Loucy (cell line): Measurements from ENCODE around the gene PPFIA1.

Source experiments
- H2AFZ ChIP-seq: fragments of 200-600 bp; sonication (generic); 2 replicates; pipeline ENCODE4 v1.6.0; 2016; ENCODE audit warnings: antibody characterized with exemption, mild to moderate bottlenecking, low read length, moderate library complexity
- H3F3A ChIP-seq: fragments of 200-600 bp; 2 replicates; pipeline ENCODE4 v1.6.0; 2016; ENCODE audit warnings: antibody characterized with exemption, low read depth, mild to moderate bottlenecking
- H3K27me3 ChIP-seq: fragments of 200-600 bp; sonication (generic); 2 replicates; pipeline ENCODE4 v1.6.1; 2014; ENCODE audit warnings: low read length, mild to moderate bottlenecking; ENCODE audit not compliant: insufficient read depth, poor library complexity, severe bottlenecking
- H3K36me3 ChIP-seq: fragments of 200-600 bp; sonication (generic); 2 replicates; pipeline ENCODE4 v1.6.1; 2016; ENCODE audit warnings: low read length; ENCODE audit not compliant: insufficient read depth
- H3K4me1 ChIP-seq: fragments of 200-600 bp; sonication (generic); 2 replicates; pipeline ENCODE4 v1.5.1; 2014; ENCODE audit warnings: low read length, mild to moderate bottlenecking; ENCODE audit not compliant: insufficient read depth, poor library complexity, severe bottlenecking
- H3K4me2 ChIP-seq: fragments of 200-600 bp; sonication (generic); 2 replicates; pipeline ENCODE4 v1.6.0; 2014; ENCODE audit warnings: antibody characterized with exemption, low read length, low read depth, mild to moderate bottlenecking; ENCODE audit not compliant: poor library complexity, severe bottlenecking
- H3K4me3 ChIP-seq: fragments of 200-600 bp; sonication (generic); 2 replicates; pipeline ENCODE4 v1.5.1; 2014; ENCODE audit warnings: low read length, mild to moderate bottlenecking, mixed read lengths; ENCODE audit not compliant: poor library complexity, severe bottlenecking
- H3K79me2 ChIP-seq: fragments of 200-600 bp; sonication (generic); 2 replicates; pipeline ENCODE4 v1.6.1; 2014; ENCODE audit warnings: low read length; ENCODE audit not compliant: insufficient read depth
- H3K9ac ChIP-seq: fragments of 200-600 bp; sonication (generic); 2 replicates; pipeline ENCODE4 v1.6.0; 2014; ENCODE audit warnings: mild to moderate bottlenecking, low read depth, low read length, moderate library complexity; ENCODE audit not compliant: poor library complexity, severe bottlenecking
- H3K9me2 ChIP-seq: fragments of 200-600 bp; sonication (generic); replicated peaks from 2 replicates; pipeline ENCODE4 v1.6.1; 2016; ENCODE audit warnings: low read depth, low read length, mixed read lengths
- H3K9me3 ChIP-seq: fragments of 200-600 bp; sonication (generic); 2 replicates; pipeline ENCODE4 v1.6.1; 2014; ENCODE audit warnings: mild to moderate bottlenecking, antibody characterized with exemption, low read length, low read depth; ENCODE audit not compliant: insufficient read depth
- H4K20me1 ChIP-seq: fragments of 200-600 bp; sonication (generic); 2 replicates; pipeline ENCODE4 v1.6.0; 2014; ENCODE audit warnings: antibody characterized with exemption, low read length, mild to moderate bottlenecking; ENCODE audit not compliant: insufficient read depth, poor library complexity, severe bottlenecking
- EZH2phosphoT487 ChIP-seq: fragments of 200-600 bp; IDR thresholded peaks from 2 replicates; pipeline ENCODE4 v1.6.1; 2018; ENCODE audit warnings: antibody characterized with exemption, mild to moderate bottlenecking, moderate library complexity, borderline replicate concordance
- TF ChIP-seq, protein P1 (sequence below): fragments of 200-600 bp; sonication (generic); conservative IDR thresholded peaks from 2 replicates; pipeline ENCODE4 v1.5.1; 2014; ENCODE audit warnings: mild to moderate bottlenecking, antibody characterized with exemption, low read length

Gene PPFIA1

GRCh38 chr11:70335511-70335910, 65.0 kb downstream of the PPFIA1 start:
- H3K9me2 ChIP-seq, result no peaks in the 10 kb centered on the region
- no peak overlapping the region for H3K9ac ChIP-seq
- H3K79me2 ChIP-seq, result no peaks in the 10 kb centered on the region
- H3K27me3 ChIP-seq, result no peaks in the 10 kb centered on the region
- H3K36me3 ChIP-seq, result peaks cover 92% of the 10 kb centered on the region; the same call in 1 of the 2 replicates
- H3K4me3 ChIP-seq, result no peak overlapping the region
- TF ChIP-seq, protein P1, sequence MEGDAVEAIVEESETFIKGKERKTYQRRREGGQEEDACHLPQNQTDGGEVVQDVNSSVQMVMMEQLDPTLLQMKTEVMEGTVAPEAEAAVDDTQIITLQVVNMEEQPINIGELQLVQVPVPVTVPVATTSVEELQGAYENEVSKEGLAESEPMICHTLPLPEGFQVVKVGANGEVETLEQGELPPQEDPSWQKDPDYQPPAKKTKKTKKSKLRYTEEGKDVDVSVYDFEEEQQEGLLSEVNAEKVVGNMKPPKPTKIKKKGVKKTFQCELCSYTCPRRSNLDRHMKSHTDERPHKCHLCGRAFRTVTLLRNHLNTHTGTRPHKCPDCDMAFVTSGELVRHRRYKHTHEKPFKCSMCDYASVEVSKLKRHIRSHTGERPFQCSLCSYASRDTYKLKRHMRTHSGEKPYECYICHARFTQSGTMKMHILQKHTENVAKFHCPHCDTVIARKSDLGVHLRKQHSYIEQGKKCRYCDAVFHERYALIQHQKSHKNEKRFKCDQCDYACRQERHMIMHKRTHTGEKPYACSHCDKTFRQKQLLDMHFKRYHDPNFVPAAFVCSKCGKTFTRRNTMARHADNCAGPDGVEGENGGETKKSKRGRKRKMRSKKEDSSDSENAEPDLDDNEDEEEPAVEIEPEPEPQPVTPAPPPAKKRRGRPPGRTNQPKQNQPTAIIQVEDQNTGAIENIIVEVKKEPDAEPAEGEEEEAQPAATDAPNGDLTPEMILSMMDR, result no peak
- TF ChIP-seq EZH2phosphoT487, result no peak
- no peaks in the 10 kb centered on the region for H3K9me3 ChIP-seq
- no peaks in the 10 kb centered on the region for H3F3A ChIP-seq
- H3K4me2 ChIP-seq, result no peak overlapping the region
- H2AFZ ChIP-seq, result no peak overlapping the region
- no peaks in the 10 kb centered on the region for H3K4me1 ChIP-seq
- H4K20me1 ChIP-seq, result no peaks in the 10 kb centered on the region

GRCh38 chr11:70338594-70338993, 68.1 kb downstream of the PPFIA1 start:
- H4K20me1 ChIP-seq, result no peaks in the 10 kb centered on the region
- no peaks in the 10 kb centered on the region for H3K9me3 ChIP-seq
- H3K9ac ChIP-seq, result no peak overlapping the region
- H3K27me3 ChIP-seq, result no peaks in the 10 kb centered on the region
- no peaks in the 10 kb centered on the region for H3K9me2 ChIP-seq
- TF ChIP-seq, protein P1, result no peak
- no peak for TF ChIP-seq EZH2phosphoT487
- no peak overlapping the region for H3K4me2 ChIP-seq
- no peaks in the 10 kb centered on the region for H3K79me2 ChIP-seq
- no peak overlapping the region for H2AFZ ChIP-seq
- no peaks in the 10 kb centered on the region for H3F3A ChIP-seq
- H3K36me3 ChIP-seq, result peaks cover 87% of the 10 kb centered on the region; the same call in 1 of the 2 replicates
- no peak overlapping the region for H3K4me3 ChIP-seq
- no peaks in the 10 kb centered on the region for H3K4me1 ChIP-seq

GRCh38 chr11:70339066-70339465, 68.6 kb downstream of the PPFIA1 start:
- H3K27me3 ChIP-seq, result no peaks in the 10 kb centered on the region
- no peaks in the 10 kb centered on the region for H3K9me2 ChIP-seq
- peaks cover 87% of the 10 kb centered on the region; the same call in 1 of the 2 replicates for H3K36me3 ChIP-seq

More at GRCh38 chr11:70339066-70339465, 68.6 kb downstream of the PPFIA1 start:
- H3K9ac ChIP-seq, result no peak overlapping the region
- H3K4me1 ChIP-seq, result no peaks in the 10 kb centered on the region
- no peak overlapping the region for H3K4me3 ChIP-seq
- no peak for TF ChIP-seq EZH2phosphoT487
- TF ChIP-seq, protein P1, result no peak
- H3K9me3 ChIP-seq, result no peaks in the 10 kb centered on the region
- H2AFZ ChIP-seq, result no peak overlapping the region
- H4K20me1 ChIP-seq, result no peaks in the 10 kb centered on the region
- no peak overlapping the region for H3K4me2 ChIP-seq
- H3K79me2 ChIP-seq, result no peaks in the 10 kb centered on the region
- no peaks in the 10 kb centered on the region for H3F3A ChIP-seq
